Skin of body (tissue), 2 donors: ENCODE data around the gene LYRM1. TPM values are rescaled to one million over a fixed set of nuclear protein-coding genes. Genes with fewer than 3 reads are reported as not detected.
"Not testable (repeated sequence)": the region's sequence is repeated elsewhere in the genome, so short reads cannot be mapped to it uniquely, and the experiment has no call there.

Experiments
- DNase-seq: peaks from one replicate; lab custom pipeline; 2025; lab: John Stamatoyannopoulos, UW
- total RNA-seq: library from RNA; depleted of rRNA; stranded (reverse); fragments of >200 nt; gene quantifications from one replicate; pipeline ENCODE4 v1.2.3, GENCODE V29; 2014

The LYRM1 gene
- total RNA-seq, 1 donor from 2014 or later: 25.4 TPM

DNA sequence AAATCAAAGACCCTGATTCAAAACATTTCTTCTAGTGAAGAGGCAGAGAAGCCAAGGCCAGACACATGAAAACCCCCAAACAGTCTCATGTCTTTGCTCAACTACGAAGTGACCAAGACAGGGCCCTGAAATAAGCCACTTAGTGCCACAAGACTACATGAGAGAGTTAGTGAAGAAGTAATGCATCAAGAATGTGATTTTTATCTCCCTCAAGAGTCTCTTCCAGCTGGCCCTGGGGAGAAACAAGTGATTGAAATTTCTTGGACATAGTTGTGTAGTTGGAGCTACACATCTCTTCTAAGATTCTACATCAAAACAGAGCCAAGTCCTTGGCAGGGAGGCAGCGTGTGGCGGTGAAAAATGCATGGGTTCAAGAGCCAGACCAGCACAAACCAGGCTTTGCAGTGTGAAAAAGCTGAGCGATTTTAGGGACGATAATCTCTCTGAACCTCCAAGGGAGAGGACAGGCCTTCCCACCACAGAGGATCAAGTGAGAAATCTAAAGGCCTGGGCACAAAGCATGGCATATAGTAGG, 30.6 kb downstream of the LYRM1 start:
- DNase-seq: no peak

DNA sequence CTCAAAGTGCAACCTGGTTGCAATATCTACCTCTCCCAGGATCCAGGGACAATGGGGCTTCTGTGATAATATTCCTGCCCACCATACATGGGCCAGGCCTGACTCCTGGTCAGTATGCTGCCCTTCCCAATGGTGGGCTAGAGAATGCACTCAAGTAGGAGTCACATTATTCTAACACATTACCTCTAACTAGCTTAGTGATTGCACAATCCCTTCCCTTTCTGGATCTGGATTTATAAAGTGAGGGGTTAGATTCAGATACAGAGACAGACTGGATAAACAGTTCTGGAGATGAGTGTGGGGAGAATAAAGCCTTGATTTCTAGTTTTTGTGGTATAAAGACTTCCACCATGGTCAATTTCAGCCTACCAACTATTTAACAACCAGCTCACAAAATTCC, 33.0 kb downstream of the LYRM1 start:
- DNase-seq: no peak

DNA sequence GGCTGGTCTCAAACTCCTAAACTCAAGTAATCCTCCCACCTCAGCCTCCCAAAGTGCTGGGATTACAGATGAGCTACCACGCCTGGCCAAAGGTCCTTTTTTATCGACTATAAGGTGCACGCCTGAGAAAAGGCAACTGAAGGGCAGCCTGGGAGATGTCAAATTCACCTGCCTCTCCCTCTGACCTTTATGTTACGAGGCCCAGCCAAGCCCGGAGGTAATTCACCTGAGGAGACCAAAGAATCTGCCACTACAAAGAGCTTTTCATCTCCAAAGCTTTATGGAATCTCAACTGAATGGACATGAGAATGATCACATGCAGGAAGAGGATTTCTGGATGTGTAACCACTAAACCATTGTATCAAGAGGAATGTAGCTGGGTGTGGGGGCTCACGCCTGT, 37.2 kb downstream of the LYRM1 start:
- no peak for DNase-seq

DNA sequence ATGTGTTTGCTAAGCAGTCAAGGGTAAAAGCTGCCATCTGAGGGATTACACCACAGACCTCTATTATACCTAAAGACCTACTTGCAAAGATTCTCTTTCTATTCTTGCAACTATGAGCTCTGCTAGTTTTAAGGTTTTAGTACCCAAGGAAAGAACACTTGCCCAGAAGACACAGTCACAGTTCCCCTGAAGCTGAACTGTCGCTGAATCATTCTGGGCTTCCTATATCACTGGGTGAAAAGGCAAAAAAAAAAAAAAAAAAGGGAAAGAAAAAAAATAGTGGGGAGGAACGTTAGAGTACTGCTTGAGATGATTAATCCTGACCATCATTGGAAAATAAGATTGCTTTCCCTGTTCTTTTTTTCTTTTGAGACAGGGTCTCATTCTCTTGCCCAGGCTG, 37.9 kb downstream of the LYRM1 start:
- no peak for DNase-seq

DNA sequence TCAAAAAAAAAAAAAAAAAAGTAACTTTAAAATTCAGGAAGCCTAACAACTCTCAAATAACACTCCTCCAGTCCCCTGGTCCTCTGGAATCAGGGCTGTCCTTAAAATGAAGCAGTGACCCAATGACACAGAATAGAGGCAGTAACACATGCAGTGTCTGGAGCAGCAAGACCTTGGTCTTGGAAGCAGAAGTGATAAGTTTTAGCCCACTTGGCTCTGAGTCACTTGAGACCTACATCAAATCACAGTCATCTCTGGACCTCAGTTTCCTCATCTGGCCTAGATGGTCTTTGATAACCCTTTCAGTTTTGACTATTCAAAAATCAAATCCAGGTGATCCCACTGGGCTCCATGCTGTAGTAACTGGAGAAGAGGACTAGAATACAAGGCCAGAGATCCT, 39.0 kb downstream of the LYRM1 start:
- no peak for DNase-seq

DNA sequence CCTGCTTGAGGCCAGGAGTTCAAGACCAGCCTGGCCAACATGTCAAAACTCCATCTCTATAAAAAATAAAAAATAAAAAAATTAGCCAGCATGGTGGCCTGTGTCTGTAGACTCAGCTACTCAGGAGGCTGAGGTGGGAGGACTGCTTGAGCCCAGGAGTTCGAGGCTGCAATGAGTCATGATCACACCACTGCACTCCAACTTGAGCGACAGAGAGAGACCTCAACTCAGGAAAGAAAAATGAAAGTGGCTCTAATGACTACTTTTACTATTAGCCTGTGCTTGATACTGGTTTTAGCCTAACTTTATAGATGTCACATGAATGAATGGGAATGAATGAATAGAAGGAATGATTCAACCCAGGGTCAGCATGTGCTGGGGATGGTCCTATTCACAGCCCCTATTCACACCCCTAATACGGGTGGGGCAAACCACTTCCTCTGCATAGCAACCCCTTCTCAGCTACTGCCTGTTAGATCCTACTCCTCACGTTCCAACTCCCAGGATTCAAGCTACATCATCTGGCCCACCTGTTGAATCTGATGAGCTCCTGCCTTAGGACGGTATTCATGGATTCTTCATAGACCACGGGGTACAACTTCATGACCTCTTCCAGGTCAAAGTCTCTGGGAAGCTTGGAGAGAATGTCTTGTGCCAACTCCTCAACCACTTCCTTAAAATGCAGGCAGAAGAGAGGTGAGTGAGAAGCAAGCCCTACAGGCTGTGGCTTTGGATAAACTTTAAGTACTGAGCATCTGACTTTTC, 40.5 kb downstream of the LYRM1 start:
- DNase-seq: no peak

DNA sequence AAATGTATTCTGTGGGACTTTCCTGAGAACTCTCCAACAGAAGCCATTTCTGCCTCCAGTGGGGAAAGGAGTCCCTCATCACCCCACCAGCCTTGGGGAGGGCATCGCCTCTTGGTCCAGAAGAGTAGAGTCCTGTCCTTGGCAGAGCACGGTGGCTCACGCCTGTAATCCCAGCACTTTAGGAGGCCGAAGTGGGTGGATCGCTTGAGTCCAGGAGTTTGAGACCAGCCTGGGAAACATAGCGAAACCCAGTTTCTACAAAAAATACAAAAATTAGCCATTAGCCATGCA, 41.0 kb downstream of the LYRM1 start:
- no peak for DNase-seq

DNA sequence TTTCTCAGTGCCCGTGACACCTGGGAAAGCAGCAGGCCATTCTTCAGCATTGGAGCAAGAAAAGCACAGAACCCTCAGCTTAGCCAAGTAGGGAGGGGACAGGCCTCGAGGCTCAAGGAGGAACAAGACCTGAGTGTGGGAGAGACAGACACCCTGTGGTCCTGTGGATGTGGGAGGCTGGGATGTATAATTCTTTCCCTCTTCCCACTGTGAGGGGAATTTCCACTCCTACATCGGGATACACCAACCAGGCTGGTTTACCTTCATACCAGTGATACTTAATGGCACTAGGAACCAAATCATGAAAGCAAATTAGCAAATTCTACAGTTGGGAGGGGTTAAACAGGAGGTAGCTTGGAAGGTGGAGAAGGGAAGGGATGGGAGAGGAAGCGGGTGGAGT, 41.7 kb downstream of the LYRM1 start:
- no peak for DNase-seq

DNA sequence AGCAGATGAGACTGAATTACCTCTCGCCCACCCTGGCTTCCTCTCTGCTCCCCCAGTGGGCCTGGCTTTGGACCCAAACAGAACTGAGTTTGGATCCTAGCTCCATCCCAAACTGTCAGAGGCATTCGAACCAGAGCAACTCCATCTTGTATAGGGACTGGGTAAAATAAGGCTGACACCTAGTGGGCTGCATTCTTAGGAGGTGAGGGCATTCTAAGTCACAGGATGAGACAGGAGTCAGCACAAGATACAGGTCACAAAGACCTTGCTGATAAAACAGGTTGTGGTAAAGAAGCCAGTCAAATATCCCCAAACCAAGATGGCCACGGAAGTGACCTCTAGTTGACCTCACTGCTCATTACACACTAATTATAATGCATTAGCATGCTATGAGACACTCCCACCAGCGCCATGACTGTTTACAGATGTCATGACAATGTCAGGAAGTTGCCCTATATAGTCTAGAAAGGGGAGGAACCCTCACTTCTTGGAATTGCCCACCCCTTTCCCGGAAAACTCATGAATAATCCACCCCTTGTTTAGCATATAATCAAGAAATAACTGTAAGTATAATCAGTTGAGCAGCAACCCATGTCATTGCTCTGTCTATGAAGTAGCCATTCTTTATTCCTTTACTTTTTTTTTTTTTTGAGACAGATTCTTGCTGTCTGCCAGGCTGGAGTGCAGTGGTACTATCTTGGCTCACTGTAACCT, 44.4 kb downstream of the LYRM1 start:
- DNase-seq: no peak

DNA sequence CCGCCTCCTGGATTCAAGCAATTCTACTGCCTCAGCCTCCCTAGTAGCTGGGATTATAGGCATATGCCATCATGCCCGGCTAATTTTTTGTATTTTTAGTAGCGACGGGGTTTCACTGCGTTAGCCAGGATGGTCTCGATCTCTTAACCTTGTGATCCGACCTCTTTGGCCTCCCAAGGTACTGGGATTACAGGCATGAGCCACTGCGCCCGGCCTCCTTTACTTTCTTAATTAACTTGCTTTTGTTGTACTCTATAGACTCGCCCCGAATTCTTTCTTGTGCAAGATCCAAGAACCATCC, 45.0 kb downstream of the LYRM1 start:
- DNase-seq: not testable (repeated sequence)

DNA sequence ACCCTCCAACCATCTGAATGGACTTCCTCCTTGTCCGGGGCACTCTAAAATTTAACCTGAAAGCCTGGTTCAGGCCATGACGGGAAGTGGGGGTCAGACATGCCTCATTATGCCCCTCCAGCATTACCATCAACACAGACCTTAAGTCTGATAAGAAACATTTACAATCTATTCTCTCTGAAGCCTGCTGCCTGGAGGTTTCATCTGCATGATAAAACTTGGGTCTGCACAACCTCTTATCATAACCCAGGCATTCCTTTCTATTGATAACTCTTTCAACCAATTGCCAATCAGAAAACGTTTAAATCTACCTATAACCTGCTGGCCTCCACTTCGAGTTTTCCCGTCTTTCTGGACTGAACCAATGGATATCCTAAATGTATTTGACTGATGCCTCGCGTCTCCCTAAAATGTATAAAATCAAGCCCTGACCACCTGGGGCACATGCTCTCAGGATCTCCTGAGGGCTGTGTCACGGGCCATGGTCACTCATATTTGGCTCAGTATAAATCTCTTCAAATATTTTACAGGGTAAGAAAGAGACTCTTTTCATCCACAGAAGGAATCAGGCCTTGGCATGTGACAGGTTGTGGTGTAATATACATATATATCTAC, 45.6 kb downstream of the LYRM1 start:
- no peak for DNase-seq

DNA sequence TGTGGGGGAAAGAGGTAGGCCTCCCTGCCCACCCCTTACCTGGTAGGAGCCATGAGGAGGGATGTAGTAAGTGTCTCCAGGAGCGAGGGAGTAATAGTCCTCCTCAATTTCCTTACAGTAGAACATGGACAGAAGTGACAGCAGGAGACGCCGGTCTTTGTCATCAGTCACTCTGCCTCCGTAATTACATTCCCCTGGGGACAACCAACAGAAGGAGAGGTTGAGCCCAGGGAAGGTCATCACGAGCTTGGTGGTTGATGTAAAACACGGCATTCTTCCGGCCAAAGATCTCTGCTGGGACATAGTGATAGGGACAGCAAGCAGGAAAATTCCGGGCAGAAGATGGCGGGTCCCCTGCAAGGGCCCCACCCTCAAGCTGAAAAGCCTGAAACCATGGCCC, 47.9 kb downstream of the LYRM1 start:
- no peak for DNase-seq

DNA sequence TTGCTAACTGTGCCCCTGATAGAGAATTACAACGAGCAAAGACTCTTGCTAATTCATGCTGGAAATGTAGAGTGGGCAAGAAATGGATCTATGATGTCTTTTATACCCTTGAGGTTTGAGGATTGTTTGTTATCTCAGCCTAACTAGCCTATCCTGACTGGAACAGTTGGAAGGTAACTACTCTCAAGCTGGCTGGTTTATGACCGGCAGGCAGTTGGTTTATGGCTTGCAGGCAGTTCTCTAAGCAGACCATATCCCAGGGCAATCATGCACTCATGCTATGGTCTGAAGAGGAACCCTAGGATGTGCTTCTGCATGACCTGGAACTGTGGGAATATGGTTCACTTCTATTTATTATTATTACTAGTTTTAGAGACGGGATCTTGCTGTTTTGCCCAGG, 49.1 kb downstream of the LYRM1 start:
- DNase-seq: no peak

DNA sequence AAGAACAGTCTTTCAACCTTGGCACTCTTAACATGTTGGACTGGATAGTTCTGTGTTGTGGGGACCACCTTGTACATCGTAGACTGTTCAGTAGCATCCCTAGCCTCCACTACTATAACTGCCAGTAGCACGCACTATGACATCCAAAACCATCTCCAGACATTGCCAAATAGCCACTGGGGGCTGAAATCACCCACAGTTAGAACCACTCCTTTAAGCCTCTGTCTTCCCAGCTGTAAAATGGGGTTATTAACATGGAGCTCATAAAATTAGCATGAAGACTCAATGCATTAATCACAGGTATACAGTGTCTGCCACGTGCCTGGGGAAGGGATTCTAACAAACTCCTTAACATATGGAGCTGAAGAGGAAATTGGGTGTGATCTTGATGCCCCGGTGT, 49.7 kb downstream of the LYRM1 start:
- no peak for DNase-seq

DNA sequence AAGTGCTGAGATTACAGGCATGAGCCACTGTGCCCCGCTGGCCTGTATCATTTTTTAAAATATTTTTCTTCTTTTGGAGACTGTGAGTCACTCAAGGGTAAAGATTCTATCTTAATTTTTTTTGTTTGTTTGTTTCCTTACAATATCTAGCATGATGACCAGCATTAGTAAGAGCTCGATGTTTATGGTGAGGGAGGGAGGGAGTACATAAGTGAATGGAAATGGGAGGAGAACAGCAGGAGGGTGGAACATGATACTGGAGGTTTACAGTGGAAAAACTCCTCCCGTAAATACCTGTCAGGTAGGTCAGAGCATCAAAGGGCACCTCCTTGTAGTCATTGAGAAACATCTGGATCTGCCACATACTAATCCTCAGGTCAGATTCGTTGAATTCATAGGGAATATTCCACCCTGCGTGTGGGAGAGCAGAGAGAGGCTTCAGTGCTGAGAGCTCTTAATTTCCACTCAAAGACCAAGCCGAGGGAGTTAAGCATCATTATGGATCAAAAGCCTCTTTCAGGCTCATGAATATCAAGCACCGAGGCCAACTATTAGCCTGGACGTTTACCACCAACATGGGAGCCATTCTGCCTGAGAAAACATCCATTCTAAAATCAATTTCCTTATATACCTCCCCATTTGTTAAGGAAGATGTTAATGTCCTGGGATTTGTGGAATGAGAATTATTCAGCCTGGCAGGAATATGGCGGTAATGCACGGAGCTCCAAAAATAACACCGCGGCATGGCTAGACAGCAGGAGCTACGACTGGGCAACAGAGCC, 51.8 kb downstream of the LYRM1 start:
- no peak for DNase-seq

DNA sequence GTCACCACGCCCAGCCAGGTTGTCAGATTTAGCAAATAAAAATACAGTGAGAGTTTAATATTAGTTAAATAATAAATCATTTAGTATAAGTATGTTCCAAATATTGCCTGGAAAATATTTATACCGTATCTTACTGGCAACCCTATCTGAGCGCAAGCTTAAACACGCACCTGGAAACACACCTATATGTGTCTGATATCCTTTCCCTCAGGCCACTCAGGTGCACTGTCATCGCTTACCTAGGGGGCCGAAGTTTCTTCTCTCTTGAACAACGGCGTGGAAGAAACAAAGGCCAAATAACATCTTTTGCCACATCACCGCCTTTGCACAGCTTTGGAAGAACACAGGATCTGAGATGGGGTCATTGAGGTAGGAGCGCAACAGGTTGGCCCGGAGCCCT, 54.0 kb downstream of the LYRM1 start:
- no peak for DNase-seq

DNA sequence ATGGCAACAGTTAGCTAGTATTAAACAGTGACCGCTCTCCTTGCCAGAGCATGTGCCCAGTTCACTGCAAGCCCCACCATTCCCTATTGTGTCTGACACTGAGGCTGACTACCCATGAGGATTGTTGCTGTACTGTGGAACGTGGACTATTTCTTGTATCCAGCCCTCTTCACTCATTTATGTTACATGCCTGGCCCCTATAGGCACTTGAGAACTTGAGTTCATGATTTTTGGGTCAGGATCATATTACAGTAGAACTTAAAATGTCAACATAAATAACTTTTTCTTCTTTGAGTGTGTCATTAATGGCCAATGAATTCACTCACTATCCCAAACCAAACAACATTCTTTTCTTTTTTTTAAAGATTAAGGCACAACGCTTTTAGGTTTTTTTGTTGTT, 55.7 kb downstream of the LYRM1 start:
- no peak for DNase-seq

DNA sequence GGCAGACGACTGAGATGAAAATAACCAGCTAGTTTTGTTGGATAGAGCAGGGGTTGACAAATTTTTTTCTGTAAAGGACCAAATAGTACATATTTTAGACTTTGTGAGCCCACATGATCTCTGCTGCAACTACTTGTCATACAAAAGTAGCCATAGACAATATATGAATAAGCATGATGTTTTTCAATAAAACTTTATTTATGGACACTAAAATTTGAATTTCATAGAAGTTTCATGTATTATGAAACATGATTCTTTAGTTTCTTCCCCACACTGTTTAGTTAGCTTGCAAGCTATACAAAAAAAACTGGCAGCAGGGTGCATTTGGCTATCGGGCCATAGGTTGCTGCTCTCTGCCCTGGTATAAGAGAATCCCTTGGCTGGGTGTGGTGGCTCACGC, 56.6 kb downstream of the LYRM1 start:
- DNase-seq: no peak

DNA sequence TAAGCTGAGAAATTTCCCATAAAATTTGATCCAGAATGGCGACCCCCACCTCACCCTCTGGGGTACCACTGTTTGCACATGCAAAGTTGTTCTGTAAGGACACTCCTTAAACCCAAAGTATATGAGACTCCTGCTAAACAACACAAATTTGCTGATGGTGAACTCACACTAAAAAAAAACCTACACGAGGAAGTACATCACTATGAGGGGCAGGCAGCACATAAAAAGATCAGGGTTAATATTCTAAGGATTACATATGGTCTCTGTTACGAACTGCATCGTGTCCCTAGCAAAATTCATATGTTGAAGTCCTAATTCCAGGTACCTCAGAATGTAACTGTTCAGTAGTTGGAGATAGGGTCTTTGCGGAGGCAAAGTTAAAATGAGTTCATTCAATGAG, 60.3 kb downstream of the LYRM1 start:
- DNase-seq: no peak

DNA sequence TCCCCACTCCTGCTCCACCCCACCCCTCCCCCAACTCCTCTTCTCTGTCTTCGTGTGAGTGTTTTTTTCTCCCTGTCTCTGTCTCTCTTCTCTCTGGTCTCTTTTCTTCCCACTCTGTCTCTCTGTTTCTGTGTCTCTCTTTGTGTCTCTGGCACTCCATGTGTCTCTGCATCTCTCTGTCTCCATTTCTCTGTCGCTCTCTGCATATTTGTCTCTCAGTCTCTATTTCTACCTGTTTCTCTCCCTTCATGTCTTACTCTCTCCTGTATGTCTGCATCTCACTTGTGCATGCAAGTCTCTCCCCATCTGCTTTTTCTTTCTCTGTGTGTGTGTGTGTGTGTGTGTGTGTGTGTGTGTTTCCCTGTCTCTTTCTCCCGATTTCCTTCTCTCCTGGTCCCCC, 68.2 kb downstream of the LYRM1 start:
- DNase-seq: no peak

DNA sequence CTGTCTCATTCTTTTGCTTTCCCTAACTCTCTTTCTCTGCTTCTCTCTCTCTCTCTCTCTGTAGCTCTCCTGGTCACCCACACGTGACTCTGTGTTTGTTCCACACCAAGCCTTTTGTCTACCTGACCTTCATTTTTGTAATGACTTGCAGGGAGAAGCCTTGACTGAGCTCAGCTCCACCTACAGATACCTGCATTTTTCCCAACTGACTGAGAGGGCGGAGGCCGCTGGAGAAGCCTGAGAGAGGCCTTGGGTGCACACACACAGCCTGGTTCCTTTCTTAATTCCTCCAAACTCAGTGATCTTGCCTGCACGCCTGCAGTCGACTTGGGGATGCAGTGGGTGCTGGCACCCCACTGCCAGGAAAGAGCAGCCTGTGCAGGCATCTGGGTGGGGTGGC, 68.8 kb downstream of the LYRM1 start:
- no peak for DNase-seq

DNA sequence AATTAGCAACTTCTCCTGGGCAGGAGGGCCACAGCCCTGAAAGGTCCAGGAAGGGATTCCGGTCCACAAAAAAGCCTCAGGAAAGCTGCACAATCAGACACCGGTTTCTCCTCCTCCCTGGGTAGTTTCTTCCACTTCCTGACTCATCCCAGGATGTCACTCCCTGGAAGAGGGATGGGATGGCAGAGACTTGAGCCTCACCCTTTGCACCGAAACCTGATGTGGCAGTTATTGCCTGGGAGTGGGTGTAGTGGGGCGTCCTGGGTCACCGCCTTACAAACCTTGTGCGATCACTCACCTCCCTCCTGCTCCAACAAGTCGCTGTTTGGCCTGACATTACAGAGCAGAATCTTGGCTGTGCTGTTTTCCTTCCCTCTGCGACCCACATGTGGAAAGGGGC, 70.8 kb downstream of the LYRM1 start:
- no peak for DNase-seq
